Endometrial microvascular endothelial cells (primary cell): ENCODE data around the gene MASP2. TPM values are rescaled to one million over a fixed set of nuclear protein-coding genes. Genes with fewer than 3 reads are reported as not detected.
"Not testable (repeated sequence)": the region's sequence is repeated elsewhere in the genome, so short reads cannot be mapped to it uniquely, and the experiment has no call there.

Source experiments
- in situ Hi-C: cut with HindIII; loops from 2 replicates; pipeline ENCODE4 v1.10.0; 2017; ENCODE audit warnings: low sequenced_read_pairs, low pct_unique_long_range_greater_than_20kb; ENCODE audit errors: inconsistent ontology term
- total RNA-seq: library from RNA; depleted of rRNA; stranded (reverse); fragments of >200 nt; gene quantifications from one replicate; pipeline ENCODE4 v1.2.3, GENCODE V29; 2015; ENCODE audit errors: inconsistent ontology term

MASP2 gene
- total RNA-seq, 1 donor from 2014 or later: not detected

DNA sequence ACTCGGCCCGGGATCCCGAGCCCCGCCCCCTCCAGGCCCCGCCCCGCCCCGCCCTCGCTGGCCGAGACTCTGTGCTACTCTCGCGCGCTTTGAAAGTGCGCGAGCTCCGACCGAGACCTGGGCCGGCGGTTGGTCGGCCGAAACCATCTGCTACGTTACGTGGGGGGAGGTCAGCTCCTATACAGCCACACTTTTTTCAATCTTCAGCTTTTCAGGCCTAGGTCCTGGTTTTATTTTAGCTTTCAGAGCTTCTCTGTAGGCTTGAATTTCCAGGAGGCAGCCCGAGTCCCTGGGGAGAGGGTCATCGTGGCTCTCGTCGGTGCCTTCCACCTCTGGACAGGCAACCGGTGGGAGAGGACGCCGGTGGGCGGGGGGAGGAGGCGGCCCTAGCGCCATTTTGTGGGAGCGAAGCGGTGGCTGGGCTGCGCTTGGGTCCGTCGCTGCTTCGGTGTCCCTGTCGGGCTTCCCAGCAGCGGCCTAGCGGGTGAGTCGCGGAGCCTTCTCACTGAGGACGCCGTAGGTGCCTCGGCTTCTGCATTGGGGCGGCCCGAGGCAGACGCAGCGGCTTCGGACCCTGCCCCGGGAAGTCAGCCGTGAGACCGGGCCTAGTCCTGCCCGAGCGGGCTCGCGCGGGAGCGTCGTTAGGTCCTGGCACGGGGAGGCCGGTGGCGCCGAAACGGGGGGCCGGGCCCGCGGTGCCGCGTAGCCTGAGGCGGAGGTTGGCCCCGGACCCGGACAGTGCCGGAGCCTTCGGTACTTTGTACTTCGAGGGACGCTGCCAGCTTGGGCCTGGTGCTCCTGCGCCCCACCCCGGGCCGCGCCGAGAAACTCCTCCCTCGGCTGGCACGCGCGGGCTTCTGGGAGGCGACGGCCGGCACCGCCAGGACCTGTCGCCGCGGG, 34.5 kb downstream of the MASP2 start, which contains the start of gene TARDBP:
TSS of gene TARDBP (plus strand) at position 395 of the 900 bp plus-strand sequence. CDS start 1,074 bp downstream, outside the sequence.
- in situ Hi-C loops: no loop called here

DNA sequence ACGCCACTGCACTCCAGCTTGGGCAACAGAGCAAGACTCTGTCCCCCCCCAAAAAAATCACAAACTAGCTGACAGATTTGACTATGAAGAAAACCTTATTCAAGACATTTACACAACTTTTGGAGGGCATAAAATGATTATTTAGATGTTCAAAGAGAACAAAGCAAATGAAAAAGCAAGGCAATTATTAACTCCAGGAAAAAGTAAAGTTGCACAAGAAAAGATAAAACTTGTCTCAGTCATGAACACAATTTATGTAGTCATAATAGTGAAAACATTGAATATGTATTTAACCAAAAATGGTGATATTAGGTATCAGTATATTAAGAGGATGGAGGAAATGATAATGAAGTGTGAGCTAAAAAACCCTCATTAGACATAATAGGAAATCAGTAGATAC, 46.5 kb downstream of the MASP2 start:
- in situ Hi-C loops: no loop called here

DNA sequence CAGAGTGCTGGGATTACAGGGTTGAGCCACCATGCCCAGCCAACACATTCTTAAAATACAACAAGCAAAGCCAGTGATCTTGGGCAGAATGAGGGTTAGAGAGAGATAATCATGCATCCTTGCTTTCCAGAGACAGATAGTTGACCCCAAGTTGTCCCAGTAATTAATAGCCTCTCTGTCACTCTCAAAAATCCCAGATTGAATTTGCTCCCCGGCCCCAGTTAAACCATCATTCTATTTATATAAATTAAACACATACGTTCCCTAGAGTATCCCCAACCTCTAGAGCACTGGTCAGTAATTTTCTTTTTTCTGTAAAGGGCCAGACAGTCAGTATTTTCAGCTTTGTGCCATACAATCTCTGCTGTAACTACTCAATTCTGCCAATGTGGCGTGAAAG, 50.9 kb downstream of the MASP2 start:
- in situ Hi-C loops: no loop called here

DNA sequence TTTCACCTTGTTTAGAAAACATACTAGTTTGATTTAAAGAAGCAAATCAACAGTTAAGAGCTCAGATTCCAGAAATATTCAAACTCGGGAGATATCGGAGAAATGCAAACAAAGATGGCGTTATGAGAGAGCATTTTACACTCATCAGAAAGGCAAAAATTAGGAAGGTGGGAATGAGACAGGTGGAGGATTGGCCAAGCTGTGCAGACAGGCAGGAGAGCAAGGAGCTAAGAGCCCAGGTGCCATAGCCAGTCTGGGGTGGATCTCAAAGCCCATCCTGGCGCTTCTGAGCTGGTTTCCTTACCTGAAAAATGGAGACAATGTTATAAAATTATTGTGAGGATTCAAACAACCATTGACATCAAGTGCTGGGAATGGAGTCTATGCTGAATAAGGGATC, 54.2 kb downstream of the MASP2 start:
- in situ Hi-C loops: no loop called here

DNA sequence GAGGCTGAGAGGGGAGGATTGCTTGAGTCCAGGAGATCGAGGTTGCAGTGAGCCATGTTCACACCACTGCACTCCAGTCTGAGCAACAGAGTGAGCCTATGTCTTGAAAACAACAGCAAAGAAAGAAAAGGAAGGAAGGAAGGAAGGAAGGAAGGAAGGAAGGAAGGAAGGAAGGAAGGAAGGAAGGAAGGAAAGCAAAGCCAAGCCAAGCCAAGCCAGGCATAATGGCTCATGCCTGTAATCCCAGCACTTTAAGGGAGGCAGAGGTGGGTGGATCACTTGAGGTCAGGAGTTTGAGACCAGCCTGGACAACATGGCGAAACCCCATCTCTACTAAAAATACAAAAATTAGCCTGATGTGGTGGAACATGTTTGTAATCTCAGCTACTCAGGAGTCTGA, 55.0 kb downstream of the MASP2 start:
- in situ Hi-C loops: not testable (repeated sequence)

DNA sequence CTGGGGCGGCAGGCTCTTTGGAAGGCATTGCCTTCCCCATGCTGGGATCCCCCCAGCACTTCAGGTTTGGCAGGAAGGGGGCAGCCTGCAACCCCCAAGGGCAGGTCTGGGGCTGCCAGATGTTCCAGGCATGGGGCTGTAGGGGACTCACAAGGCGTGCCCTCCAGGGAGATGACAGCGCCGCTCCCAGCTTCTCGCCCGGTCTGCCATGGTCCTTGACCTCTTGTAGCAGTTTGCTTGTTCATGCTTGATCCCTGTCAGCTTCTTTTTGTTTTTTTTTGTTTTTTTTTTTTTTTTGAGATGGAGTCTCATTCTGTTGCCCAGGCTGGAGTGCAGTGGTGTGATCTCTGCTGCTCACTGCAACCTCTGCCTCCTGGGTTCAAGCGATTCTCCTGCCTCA, 56.2 kb downstream of the MASP2 start:
- in situ Hi-C loops: no loop called here

DNA sequence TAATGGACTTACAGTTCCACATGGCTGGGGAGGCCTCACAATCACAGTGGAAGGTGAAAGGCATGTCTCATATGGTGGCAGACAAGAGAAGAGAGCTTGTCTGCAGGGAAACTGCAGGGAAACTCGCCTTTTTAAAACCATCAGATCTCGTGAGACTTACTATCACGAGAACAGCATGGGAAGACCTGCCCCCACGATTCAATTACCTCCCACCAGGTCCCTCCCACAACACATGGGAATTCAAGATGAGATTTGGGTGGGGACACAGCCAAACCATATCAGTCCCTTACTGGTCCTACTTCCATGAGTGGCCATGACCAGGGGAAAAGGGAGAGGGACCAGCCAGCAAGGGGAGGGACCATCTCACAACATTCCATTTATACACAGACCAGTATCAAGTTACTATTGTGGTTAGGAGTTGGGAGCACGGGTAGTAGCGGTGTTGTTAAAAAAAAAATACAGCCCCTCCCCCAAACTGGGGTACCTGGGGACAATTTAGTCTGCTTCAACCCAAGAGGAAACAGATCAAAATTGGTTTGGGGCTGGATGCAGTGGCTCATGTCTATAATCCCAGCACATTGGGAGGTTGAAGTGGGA, 57.0 kb downstream of the MASP2 start:
- in situ Hi-C loops: not testable (repeated sequence)

DNA sequence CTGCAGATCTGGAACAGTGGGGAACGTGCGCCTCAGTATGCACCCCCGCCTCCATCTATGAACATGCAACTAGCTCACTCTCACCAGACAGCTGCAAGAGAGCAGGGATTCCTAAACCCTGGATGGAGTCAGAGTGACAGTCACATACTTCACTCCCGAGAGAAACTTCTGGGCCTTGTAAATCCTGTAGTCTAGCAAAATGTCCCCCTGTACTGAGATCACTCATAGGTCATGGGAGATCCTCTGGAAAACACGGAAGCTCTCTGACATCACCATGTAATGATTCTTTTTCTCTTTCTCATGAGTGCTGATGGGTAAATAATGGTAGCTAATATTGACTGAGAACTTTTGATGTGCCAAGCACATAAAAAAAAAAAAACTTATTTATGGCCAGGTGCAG, 57.9 kb downstream of the MASP2 start:
- in situ Hi-C loops: no loop called here

DNA sequence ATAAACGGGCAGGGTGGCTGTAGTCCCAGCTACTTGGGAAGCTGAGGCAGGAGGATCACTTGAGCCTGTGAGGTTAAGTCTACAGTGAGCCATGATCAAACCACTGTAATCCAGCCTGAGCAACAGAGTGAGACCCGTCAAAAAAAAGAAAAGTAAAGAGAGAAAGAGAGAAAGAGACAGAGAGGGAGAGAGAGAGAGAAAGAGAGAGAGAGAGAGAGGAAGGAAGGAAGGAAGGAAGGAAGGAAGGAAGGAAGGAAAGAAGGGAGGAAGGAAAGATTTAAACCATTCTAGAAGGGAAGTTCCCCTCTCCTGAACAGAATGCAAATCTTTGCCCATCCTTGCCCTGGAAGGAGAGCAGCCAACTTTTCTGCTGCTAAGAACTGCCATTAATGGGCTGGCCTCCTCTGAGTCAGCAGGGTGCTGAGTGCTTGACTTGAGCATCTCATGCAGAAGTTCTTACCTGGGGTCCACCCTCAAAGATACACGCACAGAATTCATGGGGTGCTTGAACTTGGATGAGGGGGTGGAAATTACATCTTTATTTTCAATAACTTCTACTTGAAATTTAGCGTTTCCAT, 59.1 kb downstream of the MASP2 start:
- in situ Hi-C loops: no loop called here

DNA sequence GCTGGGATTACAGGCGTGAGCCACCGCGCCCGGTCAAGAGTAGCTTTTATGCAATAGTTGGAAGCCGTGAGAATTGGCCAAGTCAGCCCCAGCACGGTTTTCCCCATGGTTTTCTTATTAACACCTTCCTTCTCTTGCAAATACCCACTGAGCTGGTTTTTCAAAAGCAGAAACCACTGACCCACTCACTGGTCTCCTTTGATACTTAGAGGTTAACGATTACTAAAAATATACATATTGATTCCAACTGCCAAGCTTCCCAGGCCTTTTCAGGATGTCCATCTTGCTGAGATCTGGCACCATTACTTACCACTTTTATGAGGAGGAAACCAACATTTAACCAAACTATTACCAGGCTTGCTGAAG, 60.5 kb downstream of the MASP2 start:
- in situ Hi-C loops: no loop called here

DNA sequence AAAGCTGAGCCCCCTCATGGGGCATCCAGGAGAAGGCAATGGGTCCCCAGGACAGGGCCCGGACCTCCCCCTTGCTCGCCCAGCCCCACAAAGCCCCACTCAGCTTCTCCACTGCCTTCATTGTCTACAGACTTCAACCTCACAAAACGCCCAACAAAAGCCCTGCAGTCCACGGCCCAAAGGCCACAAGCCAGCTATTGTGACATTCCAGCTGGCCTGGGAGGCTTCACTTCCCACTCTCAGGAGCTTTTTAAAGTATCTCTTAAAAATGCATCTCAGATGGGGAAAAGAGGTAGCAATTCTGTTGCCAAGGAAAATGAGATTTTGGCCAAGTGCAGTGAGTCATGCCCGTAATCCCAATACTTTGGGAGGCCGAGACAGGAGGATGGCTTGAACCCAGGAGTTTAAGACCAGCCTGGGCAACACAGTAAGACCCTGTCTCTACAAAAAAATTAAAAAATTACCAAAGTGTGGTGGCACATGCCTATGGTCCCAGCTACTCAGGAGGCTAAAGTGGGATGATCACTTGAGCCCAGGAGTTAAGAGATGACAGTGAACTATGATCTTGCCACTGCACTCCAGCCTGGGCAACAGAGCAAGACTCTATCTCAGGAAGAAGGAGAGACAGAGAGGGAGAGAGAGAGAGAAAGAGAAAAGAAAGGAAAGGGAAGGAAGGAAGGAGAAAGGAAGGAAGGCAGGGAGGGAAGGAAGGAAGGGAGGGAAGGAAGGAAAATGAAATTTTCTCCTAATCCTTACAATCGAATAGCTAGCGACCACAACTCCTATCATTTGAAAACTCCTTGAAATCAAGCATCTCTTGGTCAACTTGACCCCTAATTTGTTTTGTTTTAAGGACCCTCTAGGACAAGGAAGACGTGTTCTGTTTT, 66.0 kb downstream of the MASP2 start:
- in situ Hi-C loops: no loop called here

DNA sequence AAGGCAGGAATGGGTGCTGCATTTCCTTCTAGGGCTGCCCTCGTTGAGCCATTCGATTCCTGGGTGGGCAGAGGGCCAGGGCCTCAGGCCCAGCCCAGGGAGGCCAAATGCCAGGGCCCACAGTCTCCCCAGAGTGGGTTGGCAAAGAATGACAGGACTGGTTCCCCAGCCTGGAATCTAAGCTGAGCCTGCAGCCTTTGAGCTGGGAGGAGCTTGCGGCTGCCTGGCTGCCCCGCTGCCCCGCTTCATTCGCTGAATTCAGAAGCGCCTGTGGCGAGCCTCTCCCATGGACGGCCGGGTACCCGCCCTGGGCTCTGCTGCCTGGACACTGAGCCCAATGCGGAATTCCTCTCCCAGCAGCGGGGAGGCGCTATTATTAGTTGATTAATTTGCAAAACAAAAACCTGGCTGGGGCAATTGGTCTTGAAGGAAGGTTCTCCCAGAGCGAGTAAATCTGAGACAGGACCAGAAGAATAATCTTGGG, 66.9 kb downstream of the MASP2 start:
- in situ Hi-C loops: no loop called here

DNA sequence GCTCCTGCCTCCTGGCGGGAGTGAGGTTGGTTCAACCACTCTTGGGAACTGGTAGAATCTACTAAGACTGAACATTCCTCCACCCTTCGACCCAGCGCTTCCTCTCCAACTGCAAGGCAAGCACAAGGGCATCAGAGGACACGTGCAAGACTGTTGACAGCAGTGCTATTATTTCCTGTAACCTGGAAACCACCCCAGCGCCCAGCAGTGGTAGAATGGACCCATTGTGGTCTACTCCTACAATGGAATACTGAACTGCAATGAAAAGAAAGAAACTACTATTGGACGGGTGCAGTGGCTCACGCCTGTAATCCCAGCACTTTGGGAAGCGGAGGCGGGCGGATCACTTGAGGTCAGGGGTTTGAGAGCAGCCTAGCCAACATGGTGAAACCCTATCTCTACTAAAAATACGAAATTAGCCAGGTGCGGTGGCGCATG, 67.5 kb downstream of the MASP2 start:
- in situ Hi-C loops: no loop called here

DNA sequence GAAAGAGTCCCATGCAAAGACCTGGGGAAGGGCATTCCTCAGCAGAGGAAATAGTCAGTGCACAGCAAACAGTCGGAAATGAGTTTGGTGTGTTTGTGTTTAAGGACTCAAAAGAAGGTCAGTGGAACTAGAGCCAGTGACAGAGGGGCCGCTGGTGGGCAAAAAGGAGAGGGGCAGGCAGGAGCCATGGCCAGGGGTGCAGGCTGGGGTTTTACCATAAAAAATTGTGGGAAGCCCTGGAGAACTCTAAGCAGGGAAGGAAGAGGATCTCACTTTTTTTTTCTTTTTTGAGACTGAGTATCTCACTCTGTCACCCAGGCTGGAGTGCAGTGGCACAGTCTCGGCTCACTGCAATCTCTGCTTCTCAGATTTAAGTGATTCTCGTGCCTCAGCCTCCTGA, 68.3 kb downstream of the MASP2 start:
- in situ Hi-C loops: no loop called here

Other genes with a start within 250 kb of the MASP2 start
- 114 TPM for gene TARDBP, start 34.6 kb downstream of the MASP2 start, total RNA-seq
- gene SRM, start 12.8 kb upstream of the MASP2 start, total RNA-seq: 105 TPM
- gene EXOSC10, start 52.6 kb upstream of the MASP2 start, total RNA-seq: 91.4 TPM
- gene ANGPTL7, start 142.1 kb upstream of the MASP2 start, total RNA-seq: not detected
- 49.7 TPM for gene MTOR, start 215.3 kb upstream of the MASP2 start, total RNA-seq
- 15.4 TPM for gene UBIAD1, start 226.0 kb upstream of the MASP2 start, total RNA-seq